ENCODE data around the gene RAET1G.
"Not testable (repeated sequence)": the region's sequence is repeated elsewhere in the genome, so short reads cannot be mapped to it uniquely, and the experiment has no call there.

The RAET1G gene

DNA sequence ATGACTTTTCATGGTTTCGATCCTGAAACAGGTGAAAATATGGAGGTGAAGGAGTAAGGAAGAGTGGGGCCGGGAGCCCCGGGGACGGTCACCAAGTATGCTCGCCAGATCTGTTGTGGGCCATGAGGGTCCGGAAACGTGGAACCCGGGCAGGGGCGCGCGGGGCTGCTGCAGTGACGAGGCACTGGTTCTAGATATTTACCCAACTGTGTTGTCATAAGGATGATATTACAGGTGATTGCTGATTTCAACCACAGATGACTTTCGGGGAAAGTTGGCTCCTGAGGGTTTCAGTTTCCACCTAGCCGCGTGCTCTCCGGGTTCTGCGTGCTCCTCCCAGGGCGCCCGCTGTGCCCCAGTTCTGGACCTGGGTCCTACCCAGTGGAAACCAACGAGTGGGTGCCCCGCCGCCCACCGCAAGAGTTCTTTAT is 12.2 kb downstream of the RAET1G start:
- no peak for FAIRE-seq

- FAIRE-seq = no peak
Measured at GRCh38 chr6:149909701-149910470, 13.0 kb downstream of the RAET1G start.

DNA sequence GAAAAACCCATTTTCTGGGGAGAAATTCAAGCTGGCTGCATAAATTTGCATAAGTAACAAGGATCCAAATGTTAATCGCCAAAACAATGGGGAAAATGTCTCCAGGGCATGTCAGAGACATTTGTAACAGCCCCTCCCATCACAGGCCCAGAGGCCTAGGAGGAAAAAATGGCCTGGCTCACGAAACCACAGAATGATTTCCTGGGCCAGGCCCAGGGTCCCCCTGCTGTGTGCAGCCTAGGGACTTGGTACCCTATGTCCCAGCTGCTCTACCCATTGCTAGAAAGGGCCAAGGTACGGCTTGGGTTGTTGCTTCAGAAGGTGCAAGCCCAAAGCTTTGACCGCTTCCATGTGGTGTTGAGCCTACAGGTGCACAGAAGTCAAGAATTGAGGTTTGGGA is 14.4 kb downstream of the RAET1G start:
- not testable (repeated sequence) for FAIRE-seq

DNA sequence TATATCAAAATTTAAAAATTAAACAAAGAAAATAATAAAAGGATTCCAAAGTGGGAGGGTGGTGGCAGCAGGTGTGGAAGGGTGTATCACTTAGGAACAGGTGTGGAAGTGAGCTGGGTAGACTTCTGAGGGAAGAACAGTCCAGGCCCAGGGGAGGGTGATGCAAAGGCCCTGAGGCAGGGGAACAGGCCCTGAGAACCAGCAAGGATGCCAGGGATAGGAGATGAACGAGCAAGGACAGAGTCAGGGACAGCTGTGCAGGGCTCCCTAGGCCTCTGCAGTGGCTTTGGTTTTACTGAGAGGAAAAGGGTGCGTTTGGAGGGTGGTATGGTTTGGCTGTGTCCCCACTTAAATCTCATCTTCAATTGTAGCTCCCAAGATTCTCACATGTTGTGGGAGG is 15.6 kb downstream of the RAET1G start:
- no peak for FAIRE-seq

DNA sequence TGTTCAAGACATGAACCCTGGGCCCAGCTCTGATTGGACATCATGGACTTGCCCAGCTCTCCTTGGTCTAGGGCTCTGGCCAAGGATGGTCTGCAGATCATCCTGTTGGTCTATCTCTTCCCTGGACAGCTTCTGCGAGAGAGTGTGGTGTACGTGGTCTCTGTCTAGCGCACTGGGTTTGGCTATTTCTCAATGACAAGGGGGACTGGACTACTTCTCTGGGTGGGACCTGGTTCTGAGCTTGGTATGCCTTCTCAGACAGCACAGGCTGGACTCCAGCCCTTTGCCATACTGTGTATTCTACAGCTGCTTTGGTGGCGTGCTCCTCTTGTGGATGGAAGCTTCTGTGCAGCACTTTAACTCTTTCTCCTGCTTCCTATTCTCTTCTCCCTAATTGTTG is 16.5 kb downstream of the RAET1G start:
- no peak for FAIRE-seq

- FAIRE-seq = no peak
Measured at GRCh38 chr6:149905911-149906371, 17.0 kb downstream of the RAET1G start.

DNA sequence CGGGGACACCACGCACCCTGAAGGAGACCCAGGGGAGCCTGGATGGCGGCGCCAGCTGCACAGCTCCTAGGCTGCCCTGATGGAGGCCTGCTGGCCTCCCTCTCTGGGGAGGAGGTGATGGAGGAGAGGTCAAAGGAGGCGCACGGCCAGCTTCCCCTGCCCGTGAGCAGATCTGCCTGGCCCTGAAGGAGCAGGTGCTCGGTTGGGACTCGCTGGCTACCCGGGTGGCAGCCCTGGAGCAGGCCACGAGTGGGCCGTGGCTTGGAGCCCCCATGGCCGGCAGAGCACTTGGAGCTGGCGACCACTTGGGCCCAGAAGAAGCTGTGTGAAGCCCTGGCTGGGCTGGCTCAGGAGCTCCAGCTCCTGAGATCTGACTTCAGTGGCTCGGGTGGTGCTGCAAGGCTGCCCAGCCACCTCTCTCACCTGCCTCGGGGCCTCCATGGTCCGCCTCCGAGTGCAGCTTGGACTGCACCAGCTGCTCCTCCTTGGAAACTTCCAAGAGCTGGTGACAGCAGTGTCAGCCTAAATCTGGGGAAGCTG is 17.5 kb downstream of the RAET1G start:
- no peak for FAIRE-seq

DNA sequence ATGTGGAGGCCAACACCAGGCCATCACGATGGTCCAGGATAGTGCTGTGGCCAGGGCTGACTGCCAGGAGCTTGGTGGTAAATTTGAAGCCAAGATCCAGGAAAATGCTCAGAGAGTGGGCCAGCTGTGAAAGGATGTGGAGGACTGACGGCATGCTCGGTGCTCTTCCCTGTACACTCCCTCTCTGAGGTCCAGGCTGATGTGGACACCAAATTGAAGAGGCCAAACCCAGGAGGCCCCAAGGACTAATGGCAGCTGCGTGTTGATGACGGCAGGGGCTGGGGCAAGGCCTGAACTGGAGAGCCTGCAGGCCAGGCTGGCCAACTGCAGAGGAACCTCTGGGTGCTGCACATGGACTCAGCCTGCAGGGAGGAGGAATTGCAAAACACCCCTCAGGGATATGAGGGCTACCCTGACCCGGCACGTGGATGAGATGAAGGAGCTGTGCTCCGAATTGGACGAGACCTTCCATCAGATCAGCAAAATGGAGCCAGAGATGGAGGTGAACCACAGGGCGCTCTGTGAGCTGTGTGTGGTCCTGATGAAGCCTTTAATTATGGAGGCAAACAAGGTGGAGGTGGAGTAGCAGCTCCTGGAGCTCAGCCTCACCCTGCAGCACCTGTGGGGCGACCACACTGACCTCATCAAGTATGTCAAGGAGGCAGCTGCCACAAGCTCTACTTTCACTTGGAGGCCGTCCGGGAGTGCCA is 18.1 kb downstream of the RAET1G start:
- FAIRE-seq = no peak

DNA sequence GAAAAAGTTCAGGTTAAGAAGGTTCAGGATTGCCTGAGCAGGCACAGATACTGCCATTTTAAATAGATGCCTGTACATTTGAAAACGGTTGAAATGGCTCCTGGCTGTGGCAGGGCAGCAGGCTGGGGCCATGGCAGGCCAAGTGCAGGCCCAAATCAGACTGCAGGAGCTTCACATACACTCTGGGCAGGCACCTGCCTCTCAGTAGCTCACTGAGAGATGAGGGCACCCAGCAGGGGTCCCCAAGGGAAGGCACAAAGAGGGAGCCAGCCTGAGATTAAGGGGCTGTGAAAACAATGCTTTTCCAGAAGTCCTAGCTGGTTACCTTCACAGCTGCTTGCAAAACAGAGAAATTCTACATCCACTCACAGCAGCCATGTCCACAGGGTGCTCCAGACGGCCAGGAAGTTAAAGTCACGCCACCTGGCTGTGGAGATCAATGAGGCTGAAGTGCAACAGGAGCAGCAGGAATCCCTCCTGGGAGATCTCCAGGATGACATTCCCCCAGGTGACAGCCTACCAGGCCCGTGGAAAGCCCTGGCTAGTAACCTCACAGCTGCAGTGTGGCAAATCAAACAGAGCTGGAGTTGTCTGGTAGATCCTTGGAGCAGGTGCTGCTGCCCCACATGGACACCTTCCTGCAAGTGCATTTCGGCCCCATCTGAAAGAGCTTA is 18.8 kb downstream of the RAET1G start:
- no peak for FAIRE-seq

- FAIRE-seq = no peak
Measured at GRCh38 chr6:149901444-149902140, 21.3 kb downstream of the RAET1G start.

DNA sequence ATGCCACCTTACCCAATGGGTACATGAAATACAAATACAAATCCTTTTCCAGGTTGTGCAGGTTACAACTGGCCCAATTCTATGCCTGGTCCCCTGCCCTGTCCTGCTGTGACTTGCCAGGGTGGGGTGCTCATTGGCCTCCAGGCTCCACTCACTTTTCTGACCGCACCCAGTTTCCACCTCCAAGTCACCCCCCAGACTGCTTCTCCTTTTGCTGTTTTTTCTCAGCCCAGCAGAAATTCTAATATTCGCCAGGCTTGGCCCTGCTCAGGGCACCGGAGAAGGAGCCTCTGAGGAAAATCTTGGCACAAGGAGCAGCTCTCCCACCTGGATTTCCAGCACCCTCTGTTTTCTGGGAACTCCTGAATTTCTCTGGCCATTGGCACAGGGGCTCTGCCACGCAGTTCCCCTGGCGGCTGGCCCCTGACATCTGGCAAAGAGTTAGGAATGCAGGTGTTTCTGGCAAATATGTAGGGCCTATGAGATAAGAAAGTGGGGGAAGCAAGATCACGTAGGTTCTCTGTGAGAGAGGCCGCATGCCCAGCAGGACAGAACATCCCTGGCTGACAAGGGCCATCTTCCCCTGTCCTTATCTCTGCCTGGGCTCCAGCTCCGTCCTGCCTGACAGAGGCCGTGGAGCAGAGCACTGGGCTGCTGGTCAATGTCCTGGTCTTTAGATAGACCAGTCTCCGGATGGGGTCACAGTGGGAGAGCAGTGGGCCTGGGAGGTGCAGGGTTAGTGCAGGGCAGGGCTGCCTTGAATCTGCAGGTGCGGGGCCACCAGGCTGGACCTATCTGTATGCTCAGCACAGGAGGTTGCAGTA is 22.1 kb downstream of the RAET1G start:
- FAIRE-seq = no peak

DNA sequence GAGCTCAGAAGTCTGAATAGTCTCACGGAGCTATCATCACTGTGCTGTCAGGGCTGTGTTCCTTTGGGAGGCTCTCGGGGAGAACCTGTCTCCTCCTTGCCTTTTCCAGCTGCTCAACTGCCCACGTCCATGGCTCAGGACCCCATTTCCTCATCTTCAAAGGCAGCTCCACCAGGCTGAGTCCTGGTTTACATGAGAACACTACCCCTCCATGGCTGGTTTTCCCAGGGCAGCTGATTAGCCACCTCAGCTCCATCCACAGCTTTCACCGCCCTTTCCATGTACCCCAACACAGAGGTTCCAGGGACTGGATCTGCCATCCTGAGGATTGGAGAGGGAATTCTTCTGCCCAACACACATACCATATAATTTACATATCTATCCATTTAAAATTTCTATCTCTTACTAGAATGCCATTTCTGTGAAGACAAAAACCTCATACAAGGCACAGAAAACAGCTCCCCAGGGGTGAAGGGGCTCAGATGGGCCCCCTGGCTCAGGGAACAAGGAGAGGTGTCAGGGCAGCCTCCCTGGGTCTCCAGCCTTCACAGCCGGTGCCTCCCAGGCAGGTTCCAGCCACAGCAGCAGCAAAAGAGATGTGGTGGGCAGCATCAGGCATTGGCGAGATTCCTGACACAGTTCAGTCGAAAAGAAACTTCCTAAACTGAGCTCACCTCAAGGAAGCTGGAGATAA is 22.8 kb downstream of the RAET1G start:
- no peak for FAIRE-seq

- FAIRE-seq = no peak
Measured at GRCh38 chr6:149899486-149899885, 23.4 kb downstream of the RAET1G start.

DNA sequence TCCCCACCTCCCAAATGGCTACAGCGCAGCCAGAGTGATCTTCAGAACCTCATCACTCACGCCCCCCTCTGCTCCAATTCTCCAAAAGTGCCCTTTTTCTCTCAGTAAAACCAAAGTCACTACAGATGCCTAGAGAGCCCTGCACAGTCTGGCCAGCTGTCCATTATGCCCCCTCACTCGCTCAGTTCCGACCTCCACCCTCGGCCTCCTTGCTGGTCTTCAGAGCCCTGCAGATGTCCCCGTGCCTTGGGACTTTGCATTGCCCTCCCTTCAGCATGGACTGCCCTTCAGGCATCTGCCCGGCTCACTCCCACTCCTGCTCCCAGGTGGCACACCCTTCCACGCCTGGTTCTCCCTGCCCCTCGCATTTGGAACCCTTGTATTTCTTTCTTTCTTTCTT is 24.0 kb downstream of the RAET1G start:
- no peak for FAIRE-seq

- no peak for FAIRE-seq
Measured at GRCh38 chr6:149897855-149898744, 24.8 kb downstream of the RAET1G start, which contains the start of gene RAET1E. Gene RAET1E, minus strand, starts transcription at chr6:149898113. Its CDS starts 7,212 bp downstream, at chr6:149890901.

GRCh38 chr6:149897015-149897697 is 25.8 kb downstream of the RAET1G start:
- no peak for FAIRE-seq

DNA sequence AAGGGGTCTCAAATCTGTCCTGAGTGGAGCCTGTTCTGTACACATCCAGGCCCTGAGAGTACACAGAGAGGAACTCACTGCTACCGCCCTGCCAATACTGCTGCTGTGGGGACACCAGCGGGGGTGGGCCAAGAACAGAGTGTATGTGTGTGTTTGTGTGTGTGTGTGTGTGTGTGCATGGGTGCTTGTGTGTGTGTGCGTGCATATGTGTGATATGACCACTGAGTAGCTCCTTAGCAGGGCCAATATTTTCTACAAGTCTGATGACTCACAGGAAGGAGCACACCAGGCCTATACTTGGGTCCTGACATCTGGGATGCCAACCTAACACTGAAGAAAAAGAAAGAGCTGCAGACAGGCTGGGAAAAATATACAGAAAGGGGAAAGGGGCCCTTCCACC is 26.4 kb downstream of the RAET1G start:
- no peak for FAIRE-seq

DNA sequence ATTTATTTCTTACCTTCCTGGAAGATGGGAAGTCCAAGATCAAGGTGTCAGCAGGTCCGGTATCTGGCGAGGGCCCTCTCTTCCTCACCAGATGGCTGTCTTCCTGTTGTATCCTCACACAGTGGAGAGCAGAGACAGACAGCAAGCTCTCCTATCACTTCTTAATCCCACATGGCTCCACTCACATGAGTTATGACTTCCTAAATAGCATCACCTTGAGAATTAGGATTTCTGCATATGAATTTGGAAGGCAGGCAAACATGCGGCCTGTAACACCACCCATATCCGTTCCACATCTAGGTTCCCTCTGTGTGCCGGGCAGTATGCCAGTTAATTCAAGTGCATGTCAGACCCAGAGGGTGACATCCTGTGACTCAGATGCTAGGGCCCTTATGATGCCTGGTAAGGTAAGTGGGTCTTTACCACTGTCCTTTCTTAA is 27.1 kb downstream of the RAET1G start:
- no peak for FAIRE-seq

- no peak for FAIRE-seq
Measured at GRCh38 chr6:149895048-149895590, 27.8 kb downstream of the RAET1G start.
